IMR-90 (cell line): Measurements from ENCODE around the gene ABCE1. TPM values are rescaled to one million over a fixed set of nuclear protein-coding genes. Genes with fewer than 3 reads are reported as not detected.
"Not testable (repeated sequence)": the region's sequence is repeated elsewhere in the genome, so short reads cannot be mapped to it uniquely, and the experiment has no call there.

Source experiments
- ATAC-seq: fragments of 200-7000 bp; cut with Tn5 transposase; 2 replicates; pipeline ENCODE4 v1.9.1; 2020; ENCODE audit warnings: low read depth, mild to moderate bottlenecking, moderate library complexity
- BruUV-seq: library from RNA; stranded (reverse); fragments of 400-500 nt; replicated peaks from 2 replicates; lab custom pipeline; 2021; lab: Mats Ljungman, UMichigan
- CTCF ChIA-PET: fragments of 300-600 bp; formaldehyde crosslinking; extraction: SDS; loops from one replicate; lab custom pipeline; 2021; ENCODE audit warnings: antibody characterized with exemption; lab: Yijun Ruan, JAX
- POLR2A ChIA-PET: fragments of 300-600 bp; sonication (Branson Sonifier 250); formaldehyde crosslinking; loops from one replicate; lab custom pipeline; 2022; ENCODE audit warnings: antibody characterized with exemption; ENCODE audit not compliant: unreplicated experiment; lab: Charles Lee
- DNase-seq: peaks from one replicate; pipeline ENCODE4 v3.0.0; 2013
- H2AFZ ChIP-seq: replicated peaks from 2 replicates; pipeline ENCODE3; 2013; ENCODE audit warnings: low read length, mild to moderate bottlenecking; ENCODE audit not compliant: poor library complexity
- H2AK5ac ChIP-seq: 2 replicates; pipeline ENCODE4 v1.6.1; 2013; ENCODE audit warnings: low read depth, low read length, inconsistent platforms
- H2AK9ac ChIP-seq: replicated peaks from 2 replicates; pipeline ENCODE3; 2013; ENCODE audit warnings: mild to moderate bottlenecking, low read depth, low read length, moderate library complexity; ENCODE audit not compliant: poor library complexity
- H2BK120ac ChIP-seq: 2 replicates; pipeline ENCODE4 v1.6.1; 2013; ENCODE audit warnings: low read depth, low read length, inconsistent platforms
- H2BK15ac ChIP-seq: 3 replicates; pipeline ENCODE4 v1.6.1; 2013; ENCODE audit warnings: low read depth, low read length, inconsistent platforms
- H2BK20ac ChIP-seq: 2 replicates; pipeline ENCODE4 v1.6.1; 2013; ENCODE audit warnings: low read depth, mild to moderate bottlenecking, inconsistent platforms, low read length, moderate library complexity
- H2BK5ac ChIP-seq: 2 replicates; pipeline ENCODE4 v1.6.1; 2013; ENCODE audit warnings: mild to moderate bottlenecking, low read depth, low read length, inconsistent platforms; ENCODE audit not compliant: poor library complexity, severe bottlenecking
- H3K14ac ChIP-seq: replicated peaks from 2 replicates; pipeline ENCODE4 v1.6.1; 2013; ENCODE audit warnings: low read depth, low read length, inconsistent platforms
- H3K18ac ChIP-seq: 2 replicates; pipeline ENCODE4 v1.6.1; 2013; ENCODE audit warnings: low read depth, low read length, control low read depth
- H3K23ac ChIP-seq: 2 replicates; pipeline ENCODE4 v1.6.1; 2013; ENCODE audit warnings: low read depth, low read length, inconsistent platforms
- H3K27ac ChIP-seq: 2 replicates; pipeline ENCODE4 v1.5.1; 2013; ENCODE audit warnings: mild to moderate bottlenecking, control low read depth, low read length; ENCODE audit not compliant: insufficient read depth
- H3K27me3 ChIP-seq: 2 replicates; pipeline ENCODE4 v1.6.1; 2013; ENCODE audit warnings: low read length; ENCODE audit not compliant: control insufficient read depth, insufficient read depth
- H3K36me3 ChIP-seq: 2 replicates; pipeline ENCODE4 v1.6.1; 2013; ENCODE audit warnings: low read length, mixed read lengths; ENCODE audit not compliant: control insufficient read depth, insufficient read depth
- H3K4ac ChIP-seq: 2 replicates; pipeline ENCODE4 v1.6.1; 2013; ENCODE audit warnings: low read depth, low read length, inconsistent platforms
- H3K4me1 ChIP-seq: 2 replicates; pipeline ENCODE4 v1.6.1; 2013; ENCODE audit warnings: low read length, mixed read lengths; ENCODE audit not compliant: control insufficient read depth, insufficient read depth
- H3K4me2 ChIP-seq: 2 replicates; pipeline ENCODE4 v1.6.1; 2013; ENCODE audit warnings: low read depth, mild to moderate bottlenecking, control low read depth, low read length, moderate library complexity
- H3K4me3 ChIP-seq: 2 replicates; pipeline ENCODE4 v1.5.1; 2013; ENCODE audit warnings: low read depth, mild to moderate bottlenecking, control low read depth, low read length, moderate library complexity; ENCODE audit not compliant: insufficient read depth
- H3K56ac ChIP-seq: 2 replicates; pipeline ENCODE4 v1.6.1; 2013; ENCODE audit warnings: low read length, inconsistent platforms; ENCODE audit not compliant: insufficient read depth; ENCODE audit errors: extremely low read depth
- H3K79me1 ChIP-seq, 2 experiments: 2 replicates each; pipeline ENCODE4 v1.6.1; 2013; ENCODE audit warnings: low read length in 2 of 2, inconsistent platforms in 1 of 2, low read depth in 1 of 2
- H3K9ac ChIP-seq: 2 replicates; pipeline ENCODE4 v1.6.1; 2013; ENCODE audit warnings: low read depth, low read length, control low read depth
- H3K9me1 ChIP-seq: 2 replicates; pipeline ENCODE4 v1.6.1; 2013; ENCODE audit warnings: low read length, inconsistent platforms; ENCODE audit not compliant: insufficient read depth
- H3K9me3 ChIP-seq: 2 replicates; pipeline ENCODE4 v1.6.1; 2013; ENCODE audit warnings: low read length; ENCODE audit not compliant: control insufficient read depth, insufficient read depth
- H4K20me1 ChIP-seq: 2 replicates; pipeline ENCODE4 v1.6.1; 2013; ENCODE audit warnings: low read length, inconsistent platforms; ENCODE audit not compliant: insufficient read depth
- H4K5ac ChIP-seq: 2 replicates; pipeline ENCODE4 v1.6.1; 2013; ENCODE audit warnings: mild to moderate bottlenecking, low read depth, low read length, control low read depth
- H4K8ac ChIP-seq, 2 experiments: 2 replicates each; pipeline ENCODE4 v1.6.1; 2013; ENCODE audit warnings: low read depth in 2 of 2, low read length in 2 of 2, control low read depth in 1 of 2, inconsistent platforms in 1 of 2
- H4K91ac ChIP-seq: 2 replicates; pipeline ENCODE4 v1.6.1; 2013; ENCODE audit warnings: low read depth, low read length, inconsistent platforms; ENCODE audit not compliant: insufficient read depth
- CEBPB ChIP-seq: IDR thresholded peaks from 2 replicates; pipeline ENCODE4 v1.6.1; 2012; ENCODE audit warnings: low read depth, low read length, improper control_type of control experiment
- FOS ChIP-seq: fragments of 150-350 bp; IDR thresholded peaks from 2 replicates; pipeline ENCODE4 v1.6.1; 2016; ENCODE audit warnings: low read depth, low read length
- MAZ ChIP-seq: IDR thresholded peaks from 2 replicates; pipeline ENCODE4 v1.6.1; 2012; ENCODE audit warnings: low read depth, mild to moderate bottlenecking, low read length, improper control_type of control experiment, moderate library complexity, borderline replicate concordance
- WGBS, 2 experiments: methylation state at CpG; one replicate each; pipeline versions ENCODE4 v1.1.5 to v1.1.7; 2013; ENCODE audit warnings: missing lambda C conversion rate in 2 of 2; ENCODE audit not compliant: insufficient read length in 1 of 2; ENCODE audit errors: extremely low coverage in 2 of 2; 5-methylcytosine and 5-hydroxymethylcytosine counted together
- dilution Hi-C: fragments of 300-500 bp; cut with HindIII; formaldehyde crosslinking; loops from one replicate; pipeline ENCODE4 v1.14.3; 2018; ENCODE audit warnings: low sequenced_read_pairs; ENCODE audit not compliant: unreplicated experiment
- in situ Hi-C: fragments of 300-500 bp; cut with MboI; formaldehyde crosslinking; loops from 3 replicates; pipeline ENCODE4 v1.14.3; 2019; ENCODE audit warnings: low sequenced_read_pairs, inconsistent platforms, mixed read lengths
- intact Hi-C: fragments of 100-400 bp; cut with micrococcal nuclease; formaldehyde crosslinking; loops from 2 replicates; pipeline ENCODE4 v1.10.0; 2022
- polyA plus RNA-seq, 3 experiments: library from polyadenylated mRNA; depleted of rRNA; stranded (reverse); fragments of >200 nt; gene quantifications; 2 replicates each; pipeline ENCODE4 v1.2.3, GENCODE V29; 2012; ENCODE audit warnings: low replicate concordance in 1 of 3
- total RNA-seq: library from RNA; depleted of rRNA; stranded (reverse); fragments of >200 nt; gene quantifications from 2 replicates; pipeline ENCODE4 v1.2.3, GENCODE V29; 2012

ABCE1 gene
- total and polyA plus RNA-seq, 2 of the 4 experiments (the other 2 are of a cell fraction) = 54.5 to 219 TPM

- no peak for TF ChIP-seq MAZ
- no peak for TF ChIP-seq CEBPB
- no peak for TF ChIP-seq FOS
- no peak overlapping the region for H2AFZ ChIP-seq
- WGBS, 2 experiments = 81% methylated on average over 2 of the region's 5 CpGs; no CpG with 5 or more reads in 1 of the 2 experiments
- H3K23ac ChIP-seq = peak overlapping the region; percentile 33; the same call in 1 of the 2 replicates
- H3K9me1 ChIP-seq = 0 out of 2 replicates have a peak, but pooled peaks cover 6% of the 10 kb centered on the region
- H3K56ac ChIP-seq = no peak overlapping the region
- CTCF ChIA-PET = interaction anchor here (0.6 to 1.4 kb wide), 3 partner anchors 9 to 1626 kb away, joined by 3 read pairs; no protein-coding TSS in a partner anchor
- no peak overlapping the region for H4K91ac ChIP-seq
- peak overlapping the region; percentile 63 for H2BK5ac ChIP-seq
- no peak for ATAC-seq
- no peak overlapping the region; the same call in 1 of the 2 replicates for H3K18ac ChIP-seq
- no peak overlapping the region for H3K4me3 ChIP-seq
- peaks cover 5% of the 10 kb centered on the region; the same call in 1 of the 2 replicates for H3K36me3 ChIP-seq
- in situ Hi-C loops = no loop called here
- H3K4ac ChIP-seq = no peak overlapping the region
- no peak overlapping the region for H4K8ac ChIP-seq
- no peaks in the 10 kb centered on the region for H3K9me3 ChIP-seq
- H2BK15ac ChIP-seq = no peak overlapping the region
- peak; percentile 26 for DNase-seq
- H3K4me1 ChIP-seq = peaks cover 10% of the 10 kb centered on the region; the same call in 1 of the 2 replicates
- intact Hi-C loops = no loop called here
- no peak overlapping the region for H3K14ac ChIP-seq
- no peaks in the 10 kb centered on the region for H4K20me1 ChIP-seq
- H3K4me2 ChIP-seq = no peak overlapping the region
- POLR2A ChIA-PET = no interaction called here
- no peak overlapping the region for H3K27ac ChIP-seq
- H3K27me3 ChIP-seq = no peaks in the 10 kb centered on the region
- no TSS peak for BruUV-seq
- H2BK120ac ChIP-seq = no peak overlapping the region
- H2AK9ac ChIP-seq = no peak overlapping the region
- H3K9ac ChIP-seq = no peak overlapping the region
- H2AK5ac ChIP-seq = no peak overlapping the region
- dilution Hi-C loops = no loop called here
- no peak overlapping the region for H2BK20ac ChIP-seq
- peaks cover 1 to 11% of the 10 kb centered on the region in 2 experiments; a peak in 2 of 4 replicates for H3K79me1 ChIP-seq
- H4K5ac ChIP-seq = peak overlapping the region; percentile 54; the same call in 1 of the 2 replicates
Observed at GRCh38 chr4:145132511-145133098, 34.5 kb downstream of the ABCE1 start.

GRCh38 chr4:145136219-145136618, 38.1 kb downstream of the ABCE1 start:
- POLR2A ChIA-PET, H3K4me1 ChIP-seq, H3K23ac ChIP-seq, H3K79me1 ChIP-seq, H3K4ac ChIP-seq, H2AFZ ChIP-seq, dilution Hi-C loops, H4K8ac ChIP-seq, H3K9me3 ChIP-seq, H3K14ac ChIP-seq, intact Hi-C loops, H3K4me2 ChIP-seq, H3K4me3 ChIP-seq, DNase-seq, ATAC-seq, H3K27me3 ChIP-seq, H2BK20ac ChIP-seq, BruUV-seq, H3K9ac ChIP-seq, H4K5ac ChIP-seq, H2BK5ac ChIP-seq, H3K27ac ChIP-seq, in situ Hi-C loops, H3K9me1 ChIP-seq, H2BK120ac ChIP-seq, H2AK9ac ChIP-seq, H3K56ac ChIP-seq, CTCF ChIA-PET, H2AK5ac ChIP-seq, H4K91ac ChIP-seq, H2BK15ac ChIP-seq, H4K20me1 ChIP-seq, H3K18ac ChIP-seq: not testable (repeated sequence)
- peaks cover 18% of the 10 kb centered on the region for H3K36me3 ChIP-seq
- WGBS, 2 experiments = no CpG with 5 or more reads among the region's 1 CpG
